Testis (tissue), 3 donors: ENCODE results near the gene GLIS1. TPM values are rescaled to one million over a fixed set of nuclear protein-coding genes. Genes with fewer than 3 reads are reported as not detected.

ENCODE experiments used
- DNase-seq: peaks from one replicate; pipeline ENCODE4 v3.0.0-alpha.2; 2019
- H3K27ac ChIP-seq, 2 donors: fragments of 200-600 bp; sonication (generic); one replicate each; pipeline ENCODE4 v1.5.1; 2019
- H3K27me3 ChIP-seq: fragments of 200-600 bp; sonication (generic); one replicate; pipeline ENCODE4 v1.5.1; 2019
- H3K36me3 ChIP-seq: fragments of 200-600 bp; sonication (generic); one replicate; pipeline ENCODE4 v1.5.1; 2017; ENCODE audit warnings: low read depth; ENCODE audit errors: missing control alignments
- H3K4me1 ChIP-seq: fragments of 200-600 bp; sonication (generic); one replicate; pipeline ENCODE4 v1.5.1; 2019
- H3K4me3 ChIP-seq, 2 donors: fragments of 200-600 bp; sonication (generic); one replicate each; pipeline ENCODE4 v1.5.1; 2017 to 2019
- H3K9me3 ChIP-seq: fragments of 200-600 bp; sonication (generic); one replicate; pipeline ENCODE4 v1.5.1; 2017
- CTCF ChIP-seq, 3 experiments: fragments of 450-650 bp in 2 of 3; fragments of 200-600 bp in 1 of 3; sonication (generic) in 1 of 3; IDR thresholded peaks; one replicate each; pipeline ENCODE4 v1.5.1; 2016 to 2019; ENCODE audit warnings: antibody characterized with exemption in 3 of 3, mild to moderate bottlenecking in 2 of 3, moderate library complexity in 1 of 3
- POLR2A ChIP-seq: fragments of 450-650 bp; IDR thresholded peaks from one replicate; pipeline ENCODE4 v1.6.1; 2017; ENCODE audit warnings: antibody characterized with exemption, mild to moderate bottlenecking, moderate library complexity
- WGBS, 2 donors: methylation state at CpG; one replicate each; pipeline ENCODE4 v1.1.5; 2018; 5-methylcytosine and 5-hydroxymethylcytosine counted together
- intact Hi-C: fragments of 100-400 bp; cut with DNase I; formaldehyde crosslinking; loops from one replicate; pipeline ENCODE4 v1.15.1; 2023; ENCODE audit warnings: low total_unique reads
- polyA plus RNA-seq: library from polyadenylated mRNA; stranded (reverse); fragments of 350-450 nt; fragmentation: Illumina TruSeq; extraction: RNeasy Lipid Tissue Mini Kit (QIAGEN cat#74804); gene quantifications from one replicate; pipeline ENCODE4 v1.2.3, GENCODE V29; 2014; ENCODE audit warnings: low read depth, low replicate concordance; ENCODE audit not compliant: insufficient read depth
- total RNA-seq, 2 donors: library from RNA; depleted of rRNA; stranded (reverse); fragments of >200 nt; gene quantifications; one replicate each; pipeline ENCODE4 v1.2.3, GENCODE V29; 2016

The GLIS1 gene
- total and polyA plus RNA-seq, 3 donors from 2014 or later: 2.9 to 6.1 (median 3.8) TPM

GRCh38 chr1:53738205-53739108 is 507 bp downstream of the GLIS1 start:
- 0 to 3% methylated on average over 7 to 85 of the region's 101 CpGs for WGBS, 2 donors
- DNase-seq: peak; percentile 33
- no peaks in the 10 kb centered on the region for H3K27me3 ChIP-seq
- H3K4me1 ChIP-seq: peaks cover 7% of the 10 kb centered on the region
- no peaks in the 10 kb centered on the region for H3K9me3 ChIP-seq
- no peak for TF ChIP-seq CTCF (IDR thresholded peaks at IDR 0.05)
- no peak for TF ChIP-seq POLR2A
- H3K27ac ChIP-seq: no peak overlapping the region
- H3K4me3 ChIP-seq: peak overlapping the region; percentile 56 to 60
- no peaks in the 10 kb centered on the region for H3K36me3 ChIP-seq
- intact Hi-C loops: no loop called here

- H3K9me3 ChIP-seq: no peaks in the 10 kb centered on the region
- H3K36me3 ChIP-seq: no peaks in the 10 kb centered on the region
- H3K4me3 ChIP-seq: peak overlapping the region; percentile 56 to 60
- 16 to 23% methylated on average over 26 to 31 of the region's 58 CpGs for WGBS, 2 donors
- peaks cover 7% of the 10 kb centered on the region for H3K4me1 ChIP-seq
- H3K27me3 ChIP-seq: no peaks in the 10 kb centered on the region
- TF ChIP-seq POLR2A (no peak), CTCF (IDR thresholded peaks at IDR 0.05) (no peak)
- intact Hi-C loops: no loop called here
- DNase-seq: no peak
- no peak overlapping the region for H3K27ac ChIP-seq
Observed at GRCh38 chr1:53737648-53738204, 1.2 kb downstream of the GLIS1 start.

GRCh38 chr1:53736290-53736689 is 2.7 kb downstream of the GLIS1 start:
- H3K27ac ChIP-seq: no peak overlapping the region
- TF ChIP-seq POLR2A (no peak), CTCF (IDR thresholded peaks at IDR 0.05) (no peak)
- no peak for DNase-seq
- H3K9me3 ChIP-seq: no peaks in the 10 kb centered on the region
- H3K36me3 ChIP-seq: no peaks in the 10 kb centered on the region
- H3K27me3 ChIP-seq: no peaks in the 10 kb centered on the region
- H3K4me1 ChIP-seq: peaks cover 7% of the 10 kb centered on the region
- no peak overlapping the region for H3K4me3 ChIP-seq
- 61 to 74% methylated on average over 11 of the region's 11 CpGs for WGBS, 2 donors
- intact Hi-C loops: no loop called here

GRCh38 chr1:53735681-53736080 is 3.3 kb downstream of the GLIS1 start:
- no peak for DNase-seq
- Histone ChIP-seq H3K36me3 (no peaks in the 10 kb centered on the region), H3K27ac (no peak overlapping the region), H3K27me3 (no peaks in the 10 kb centered on the region), H3K4me3 (no peak overlapping the region), H3K4me1 (peaks cover 7% of the 10 kb centered on the region), H3K9me3 (no peaks in the 10 kb centered on the region)
- intact Hi-C loops: no loop called here
- TF ChIP-seq POLR2A (no peak), CTCF (IDR thresholded peaks at IDR 0.05) (no peak)
- WGBS, 2 donors: 79 to 93% methylated on average over 5 of the region's 5 CpGs
